Neural cell (in vitro differentiated cells): ENCODE measurements around the gene TEX101.

Source experiments
- EP300 ChIP-seq: fragments of 450-650 bp; conservative IDR thresholded peaks from 2 replicates; pipeline ENCODE4 v1.6.1; 2014; ENCODE audit warnings: antibody characterized with exemption, mild to moderate bottlenecking, moderate library complexity; ENCODE audit not compliant: poor library complexity, severe bottlenecking
- EZH2 ChIP-seq: fragments of 200-600, 300-800 bp; shearing (Covaris generic), sonication (generic); IDR thresholded peaks from 2 replicates; pipeline ENCODE4 v1.6.1; 2014; ENCODE audit warnings: antibody characterized with exemption, low read length, borderline replicate concordance, mild to moderate bottlenecking; ENCODE audit not compliant: insufficient read depth, poor library complexity, severe bottlenecking
- MXI1 ChIP-seq: fragments of 450-650 bp; conservative IDR thresholded peaks from 2 replicates; pipeline ENCODE4 v1.6.1; 2014; ENCODE audit warnings: antibody characterized with exemption, mild to moderate bottlenecking; ENCODE audit not compliant: poor library complexity, severe bottlenecking
- POLR2AphosphoS5 ChIP-seq: IDR thresholded peaks from 2 replicates; pipeline ENCODE4 v1.6.1; 2012
- RAD21 ChIP-seq: fragments of 450-650 bp; conservative IDR thresholded peaks from 2 replicates; pipeline ENCODE4 v1.6.1; 2014; ENCODE audit warnings: antibody characterized with exemption, mild to moderate bottlenecking, moderate library complexity
- SMC3 ChIP-seq: fragments of 450-650 bp; conservative IDR thresholded peaks from 2 replicates; pipeline ENCODE4 v1.6.1; 2014; ENCODE audit warnings: antibody characterized with exemption, mild to moderate bottlenecking, moderate library complexity; ENCODE audit not compliant: poor library complexity
- TAF1 ChIP-seq: IDR thresholded peaks from 2 replicates; pipeline ENCODE4 v1.6.1; 2012; ENCODE audit warnings: low read depth
- TF ChIP-seq, protein P1 (sequence below): fragments of 450-650 bp; IDR thresholded peaks from 2 replicates; pipeline ENCODE4 v1.5.1; 2014; ENCODE audit warnings: antibody characterized with exemption, mild to moderate bottlenecking, moderate library complexity; ENCODE audit not compliant: poor library complexity, severe bottlenecking
- TF ChIP-seq, protein P2 (sequence below): IDR thresholded peaks from 2 replicates; pipeline ENCODE4 v1.6.1; 2012; ENCODE audit warnings: borderline replicate concordance

DNA sequence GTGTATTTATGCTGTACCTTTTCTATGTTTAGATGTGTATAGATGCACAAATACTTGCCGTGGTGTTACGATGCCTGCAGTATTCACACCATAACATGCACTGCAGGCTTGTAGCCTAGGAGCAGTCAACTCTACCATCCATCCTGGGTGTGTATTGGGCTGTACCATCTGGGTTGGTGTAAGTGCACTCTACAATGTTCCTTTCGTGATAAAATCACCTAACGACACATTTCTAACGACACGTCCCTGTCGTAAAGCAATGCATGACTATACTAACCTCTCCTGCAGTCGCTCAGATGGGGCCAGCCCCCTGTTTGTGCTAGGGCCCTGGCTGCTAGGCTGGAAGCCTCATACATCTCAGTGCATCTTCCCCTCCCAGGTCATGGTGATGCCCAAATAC, 42.8 kb upstream of the TEX101 start:
- TF ChIP-seq, protein P1, sequence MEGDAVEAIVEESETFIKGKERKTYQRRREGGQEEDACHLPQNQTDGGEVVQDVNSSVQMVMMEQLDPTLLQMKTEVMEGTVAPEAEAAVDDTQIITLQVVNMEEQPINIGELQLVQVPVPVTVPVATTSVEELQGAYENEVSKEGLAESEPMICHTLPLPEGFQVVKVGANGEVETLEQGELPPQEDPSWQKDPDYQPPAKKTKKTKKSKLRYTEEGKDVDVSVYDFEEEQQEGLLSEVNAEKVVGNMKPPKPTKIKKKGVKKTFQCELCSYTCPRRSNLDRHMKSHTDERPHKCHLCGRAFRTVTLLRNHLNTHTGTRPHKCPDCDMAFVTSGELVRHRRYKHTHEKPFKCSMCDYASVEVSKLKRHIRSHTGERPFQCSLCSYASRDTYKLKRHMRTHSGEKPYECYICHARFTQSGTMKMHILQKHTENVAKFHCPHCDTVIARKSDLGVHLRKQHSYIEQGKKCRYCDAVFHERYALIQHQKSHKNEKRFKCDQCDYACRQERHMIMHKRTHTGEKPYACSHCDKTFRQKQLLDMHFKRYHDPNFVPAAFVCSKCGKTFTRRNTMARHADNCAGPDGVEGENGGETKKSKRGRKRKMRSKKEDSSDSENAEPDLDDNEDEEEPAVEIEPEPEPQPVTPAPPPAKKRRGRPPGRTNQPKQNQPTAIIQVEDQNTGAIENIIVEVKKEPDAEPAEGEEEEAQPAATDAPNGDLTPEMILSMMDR, result no peak
- no peak for TF ChIP-seq EP300
- TF ChIP-seq RAD21, result no peak
- TF ChIP-seq EZH2, result no peak
- no peak for TF ChIP-seq SMC3
- TF ChIP-seq POLR2AphosphoS5, result no peak
- TF ChIP-seq, protein P2, sequence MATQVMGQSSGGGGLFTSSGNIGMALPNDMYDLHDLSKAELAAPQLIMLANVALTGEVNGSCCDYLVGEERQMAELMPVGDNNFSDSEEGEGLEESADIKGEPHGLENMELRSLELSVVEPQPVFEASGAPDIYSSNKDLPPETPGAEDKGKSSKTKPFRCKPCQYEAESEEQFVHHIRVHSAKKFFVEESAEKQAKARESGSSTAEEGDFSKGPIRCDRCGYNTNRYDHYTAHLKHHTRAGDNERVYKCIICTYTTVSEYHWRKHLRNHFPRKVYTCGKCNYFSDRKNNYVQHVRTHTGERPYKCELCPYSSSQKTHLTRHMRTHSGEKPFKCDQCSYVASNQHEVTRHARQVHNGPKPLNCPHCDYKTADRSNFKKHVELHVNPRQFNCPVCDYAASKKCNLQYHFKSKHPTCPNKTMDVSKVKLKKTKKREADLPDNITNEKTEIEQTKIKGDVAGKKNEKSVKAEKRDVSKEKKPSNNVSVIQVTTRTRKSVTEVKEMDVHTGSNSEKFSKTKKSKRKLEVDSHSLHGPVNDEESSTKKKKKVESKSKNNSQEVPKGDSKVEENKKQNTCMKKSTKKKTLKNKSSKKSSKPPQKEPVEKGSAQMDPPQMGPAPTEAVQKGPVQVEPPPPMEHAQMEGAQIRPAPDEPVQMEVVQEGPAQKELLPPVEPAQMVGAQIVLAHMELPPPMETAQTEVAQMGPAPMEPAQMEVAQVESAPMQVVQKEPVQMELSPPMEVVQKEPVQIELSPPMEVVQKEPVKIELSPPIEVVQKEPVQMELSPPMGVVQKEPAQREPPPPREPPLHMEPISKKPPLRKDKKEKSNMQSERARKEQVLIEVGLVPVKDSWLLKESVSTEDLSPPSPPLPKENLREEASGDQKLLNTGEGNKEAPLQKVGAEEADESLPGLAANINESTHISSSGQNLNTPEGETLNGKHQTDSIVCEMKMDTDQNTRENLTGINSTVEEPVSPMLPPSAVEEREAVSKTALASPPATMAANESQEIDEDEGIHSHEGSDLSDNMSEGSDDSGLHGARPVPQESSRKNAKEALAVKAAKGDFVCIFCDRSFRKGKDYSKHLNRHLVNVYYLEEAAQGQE, result no peak
- TF ChIP-seq MXI1, result no peak
- no peak for TF ChIP-seq TAF1
